Measurements from ENCODE around the gene CDK6.

The CDK6 gene

GRCh38 chr7:92653136-92653535 is 183.2 kb downstream of the CDK6 start:
- Histone ChIP-seq H3K9me3 (ENCODE audit: severe bottlenecking) (no peaks in the 10 kb centered on the region), H3K27me3 (ENCODE audit: insufficient read depth, poor library complexity, severe bottlenecking) (no peaks in the 10 kb centered on the region), H3K4me1 (ENCODE audit: insufficient read depth, poor library complexity, severe bottlenecking) (peaks cover 12% of the 10 kb centered on the region), H3K27ac (ENCODE audit: poor library complexity, severe bottlenecking) (no peak overlapping the region), H3K4me3 (ENCODE audit: severe bottlenecking) (no peak overlapping the region), H3K36me3 (ENCODE audit: low read depth) (no peaks in the 10 kb centered on the region)
- TF ChIP-seq, protein P1, sequence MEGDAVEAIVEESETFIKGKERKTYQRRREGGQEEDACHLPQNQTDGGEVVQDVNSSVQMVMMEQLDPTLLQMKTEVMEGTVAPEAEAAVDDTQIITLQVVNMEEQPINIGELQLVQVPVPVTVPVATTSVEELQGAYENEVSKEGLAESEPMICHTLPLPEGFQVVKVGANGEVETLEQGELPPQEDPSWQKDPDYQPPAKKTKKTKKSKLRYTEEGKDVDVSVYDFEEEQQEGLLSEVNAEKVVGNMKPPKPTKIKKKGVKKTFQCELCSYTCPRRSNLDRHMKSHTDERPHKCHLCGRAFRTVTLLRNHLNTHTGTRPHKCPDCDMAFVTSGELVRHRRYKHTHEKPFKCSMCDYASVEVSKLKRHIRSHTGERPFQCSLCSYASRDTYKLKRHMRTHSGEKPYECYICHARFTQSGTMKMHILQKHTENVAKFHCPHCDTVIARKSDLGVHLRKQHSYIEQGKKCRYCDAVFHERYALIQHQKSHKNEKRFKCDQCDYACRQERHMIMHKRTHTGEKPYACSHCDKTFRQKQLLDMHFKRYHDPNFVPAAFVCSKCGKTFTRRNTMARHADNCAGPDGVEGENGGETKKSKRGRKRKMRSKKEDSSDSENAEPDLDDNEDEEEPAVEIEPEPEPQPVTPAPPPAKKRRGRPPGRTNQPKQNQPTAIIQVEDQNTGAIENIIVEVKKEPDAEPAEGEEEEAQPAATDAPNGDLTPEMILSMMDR (IDR thresholded peaks at IDR 0.05; ENCODE audit: poor library complexity, severe bottlenecking) = no peak
- DNase-seq (ENCODE audit: low spot score) = no peak
- ATAC-seq (ENCODE audit: low read depth) = no peak

- Histone ChIP-seq H3K27me3 (ENCODE audit: insufficient read depth, poor library complexity, severe bottlenecking) (no peaks in the 10 kb centered on the region), H3K4me1 (ENCODE audit: insufficient read depth, poor library complexity, severe bottlenecking) (peaks cover 12% of the 10 kb centered on the region), H3K36me3 (ENCODE audit: low read depth) (no peaks in the 10 kb centered on the region), H3K27ac (ENCODE audit: poor library complexity, severe bottlenecking) (no peak overlapping the region), H3K9me3 (ENCODE audit: severe bottlenecking) (no peaks in the 10 kb centered on the region), H3K4me3 (ENCODE audit: severe bottlenecking) (no peak overlapping the region)
- DNase-seq (ENCODE audit: low spot score) (no peak), ATAC-seq (ENCODE audit: low read depth) (peak; percentile 70)
- TF ChIP-seq, protein P1 (IDR thresholded peaks at IDR 0.05; ENCODE audit: poor library complexity, severe bottlenecking) = no peak
Observed at GRCh38 chr7:92652536-92652935, 183.8 kb downstream of the CDK6 start.

DNA sequence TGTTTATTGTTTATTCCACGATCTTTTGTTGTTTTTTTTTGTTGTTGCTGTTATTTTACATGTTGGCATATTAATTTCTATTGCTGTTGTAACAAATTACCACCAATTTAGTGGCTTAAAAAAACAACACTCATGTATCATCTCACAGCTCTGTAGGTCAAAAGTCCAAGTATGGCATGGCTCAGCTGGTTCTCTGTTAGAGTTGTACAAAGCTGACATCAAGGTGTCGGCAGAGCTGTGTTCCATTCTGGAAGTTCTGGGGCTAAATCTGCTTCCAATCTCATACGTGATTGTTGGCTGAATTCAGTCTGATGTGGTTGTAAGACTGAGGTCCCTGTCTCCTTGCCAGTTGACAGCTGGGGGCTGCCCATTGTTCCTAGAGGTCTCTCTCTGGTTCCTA is 186.0 kb downstream of the CDK6 start:
- TF ChIP-seq, protein P1 (IDR thresholded peaks at IDR 0.05; ENCODE audit: poor library complexity, severe bottlenecking) = no peak
- no peak overlapping the region for H3K27ac ChIP-seq (ENCODE audit: poor library complexity, severe bottlenecking)
- H3K4me3 ChIP-seq (ENCODE audit: severe bottlenecking) = no peak overlapping the region
- no peaks in the 10 kb centered on the region for H3K27me3 ChIP-seq (ENCODE audit: insufficient read depth, poor library complexity, severe bottlenecking)
- H3K9me3 ChIP-seq (ENCODE audit: severe bottlenecking) = no peaks in the 10 kb centered on the region
- peaks cover 28% of the 10 kb centered on the region for H3K4me1 ChIP-seq (ENCODE audit: insufficient read depth, poor library complexity, severe bottlenecking)
- ATAC-seq (ENCODE audit: low read depth) (no peak), DNase-seq (ENCODE audit: low spot score) (no peak)
- no peaks in the 10 kb centered on the region for H3K36me3 ChIP-seq (ENCODE audit: low read depth)

DNA sequence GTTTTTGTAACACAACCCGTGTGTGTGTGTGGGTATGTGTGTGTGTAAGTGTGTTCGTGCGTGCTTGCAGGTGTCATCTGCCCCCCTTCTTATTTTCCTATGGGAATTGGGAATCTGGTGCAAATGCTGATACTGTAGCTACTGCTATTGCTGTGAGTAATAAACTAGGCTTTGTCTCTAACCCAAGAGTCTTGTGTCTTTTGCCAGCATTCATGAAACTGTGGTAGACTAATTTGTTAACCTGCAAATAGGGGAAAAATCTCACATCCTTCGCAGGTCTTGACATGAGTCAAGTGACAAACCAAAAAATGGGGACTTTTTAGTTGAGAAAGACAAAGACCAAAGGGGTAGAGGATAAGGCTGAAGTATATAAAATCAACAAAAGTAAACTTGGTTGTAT is 188.3 kb downstream of the CDK6 start:
- TF ChIP-seq, protein P1 (IDR thresholded peaks at IDR 0.05; ENCODE audit: poor library complexity, severe bottlenecking) = no peak
- H3K4me1 ChIP-seq (ENCODE audit: insufficient read depth, poor library complexity, severe bottlenecking) = peaks cover 39% of the 10 kb centered on the region
- no peaks in the 10 kb centered on the region for H3K9me3 ChIP-seq (ENCODE audit: severe bottlenecking)
- peaks cover 5% of the 10 kb centered on the region; the same call in 1 of the 2 replicates for H3K36me3 ChIP-seq (ENCODE audit: low read depth)
- H3K27me3 ChIP-seq (ENCODE audit: insufficient read depth, poor library complexity, severe bottlenecking) = no peaks in the 10 kb centered on the region
- H3K4me3 ChIP-seq (ENCODE audit: severe bottlenecking) = no peak overlapping the region
- ATAC-seq (ENCODE audit: low read depth) (no peak), DNase-seq (ENCODE audit: low spot score) (no peak)
- H3K27ac ChIP-seq (ENCODE audit: poor library complexity, severe bottlenecking) = peak overlapping the region; percentile 78

- no peak for ATAC-seq (ENCODE audit: low read depth)
- TF ChIP-seq, protein P1 (IDR thresholded peaks at IDR 0.05; ENCODE audit: poor library complexity, severe bottlenecking) = no peak
- Histone ChIP-seq H3K9me3 (ENCODE audit: severe bottlenecking) (no peaks in the 10 kb centered on the region), H3K4me1 (ENCODE audit: insufficient read depth, poor library complexity, severe bottlenecking) (peaks cover 35% of the 10 kb centered on the region), H3K36me3 (ENCODE audit: low read depth) (peaks cover 5% of the 10 kb centered on the region; the same call in 1 of the 2 replicates), H3K27ac (ENCODE audit: poor library complexity, severe bottlenecking) (peak overlapping the region; percentile 78), H3K4me3 (ENCODE audit: severe bottlenecking) (no peak overlapping the region), H3K27me3 (ENCODE audit: insufficient read depth, poor library complexity, severe bottlenecking) (no peaks in the 10 kb centered on the region)
- no peak for DNase-seq (ENCODE audit: low spot score)
Observed at GRCh38 chr7:92647652-92648051, 188.7 kb downstream of the CDK6 start.
